Measurements from ENCODE around the gene ATP12A.

ATP12A gene

GRCh38 chr13:24737042-24737441, 56.8 kb downstream of the ATP12A start:
- TF ChIP-seq CTCF (IDR thresholded peaks at IDR 0.05; ENCODE audit: low read length, missing control alignments), result no peak
- no peak overlapping the region for H3K4me3 ChIP-seq (replicated peaks; ENCODE audit: low read depth, low read length)
- no peak for DNase-seq (ENCODE audit: low read depth)

- no peak overlapping the region for H3K4me3 ChIP-seq (replicated peaks; ENCODE audit: low read depth, low read length)
- no peak for DNase-seq (ENCODE audit: low read depth)
- no peak for TF ChIP-seq CTCF (IDR thresholded peaks at IDR 0.05; ENCODE audit: low read length, missing control alignments)
Observed at GRCh38 chr13:24738366-24738847, 58.2 kb downstream of the ATP12A start.

- DNase-seq (ENCODE audit: low read depth), result no peak
- no peak for TF ChIP-seq CTCF (IDR thresholded peaks at IDR 0.05; ENCODE audit: low read length, missing control alignments)
- H3K4me3 ChIP-seq (replicated peaks; ENCODE audit: low read depth, low read length), result no peak overlapping the region
Observed at GRCh38 chr13:24740014-24740890, 60.0 kb downstream of the ATP12A start.

- DNase-seq (ENCODE audit: low read depth), result no peak
- H3K4me3 ChIP-seq (replicated peaks; ENCODE audit: low read depth, low read length), result no peak overlapping the region
- TF ChIP-seq CTCF (IDR thresholded peaks at IDR 0.05; ENCODE audit: low read length, missing control alignments), result peak; percentile 5
Observed at GRCh38 chr13:24741016-24741662, 60.9 kb downstream of the ATP12A start.

GRCh38 chr13:24741791-24742190, 61.6 kb downstream of the ATP12A start:
- DNase-seq (ENCODE audit: low read depth), result no peak
- no peak overlapping the region for H3K4me3 ChIP-seq (replicated peaks; ENCODE audit: low read depth, low read length)
- TF ChIP-seq CTCF (IDR thresholded peaks at IDR 0.05; ENCODE audit: low read length, missing control alignments), result no peak

- peak; percentile 57 for DNase-seq (ENCODE audit: low read depth)
- TF ChIP-seq CTCF (IDR thresholded peaks at IDR 0.05; ENCODE audit: low read length, missing control alignments), result no peak
- no peak overlapping the region for H3K4me3 ChIP-seq (replicated peaks; ENCODE audit: low read depth, low read length)
Observed at GRCh38 chr13:24742294-24742693, 62.1 kb downstream of the ATP12A start.
